NCI-H774 (cell line): Measurements from ENCODE around the gene PLB1.
"Not testable (repeated sequence)": the region's sequence is repeated elsewhere in the genome, so short reads cannot be mapped to it uniquely, and the experiment has no call there.

Experiments
- DNase-seq: peaks from one replicate; lab custom pipeline; 2025; lab: John Stamatoyannopoulos, UW

PLB1 gene

DNA sequence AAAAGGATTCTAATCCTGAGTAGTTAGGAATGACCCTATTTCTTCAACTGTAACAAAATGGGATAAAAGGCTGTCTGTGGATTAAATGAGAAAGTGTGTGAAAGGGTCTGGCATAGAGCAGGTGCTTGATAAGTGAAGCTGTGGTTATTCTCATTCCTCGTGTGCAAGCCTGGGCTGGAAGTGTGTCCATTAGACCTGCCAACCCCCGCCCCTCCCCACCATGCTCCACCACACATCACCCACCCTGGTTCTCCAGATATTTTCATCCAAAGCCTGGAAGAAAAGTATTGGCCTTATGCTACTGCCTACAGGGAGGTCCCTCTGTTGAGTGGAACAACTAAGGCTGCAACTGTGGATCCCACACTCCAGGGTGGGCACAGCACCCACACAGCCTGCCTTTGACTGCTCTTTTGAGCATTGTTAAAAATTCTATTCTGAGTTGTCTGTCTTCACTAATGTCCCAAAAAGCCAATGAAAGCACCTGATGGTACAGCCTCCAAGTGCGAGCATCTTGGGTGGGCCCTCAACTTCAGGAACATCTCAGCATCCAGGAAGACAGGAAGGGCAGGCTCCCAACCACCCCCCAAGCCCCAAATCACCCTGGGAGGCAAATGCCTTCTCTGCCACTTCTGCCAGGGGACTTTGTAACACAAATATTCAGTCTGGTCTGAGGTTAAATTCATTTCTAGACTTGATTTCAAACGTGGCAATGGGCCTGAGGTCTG, 153.0 kb downstream of the PLB1 start:
- DNase-seq: no peak

DNA sequence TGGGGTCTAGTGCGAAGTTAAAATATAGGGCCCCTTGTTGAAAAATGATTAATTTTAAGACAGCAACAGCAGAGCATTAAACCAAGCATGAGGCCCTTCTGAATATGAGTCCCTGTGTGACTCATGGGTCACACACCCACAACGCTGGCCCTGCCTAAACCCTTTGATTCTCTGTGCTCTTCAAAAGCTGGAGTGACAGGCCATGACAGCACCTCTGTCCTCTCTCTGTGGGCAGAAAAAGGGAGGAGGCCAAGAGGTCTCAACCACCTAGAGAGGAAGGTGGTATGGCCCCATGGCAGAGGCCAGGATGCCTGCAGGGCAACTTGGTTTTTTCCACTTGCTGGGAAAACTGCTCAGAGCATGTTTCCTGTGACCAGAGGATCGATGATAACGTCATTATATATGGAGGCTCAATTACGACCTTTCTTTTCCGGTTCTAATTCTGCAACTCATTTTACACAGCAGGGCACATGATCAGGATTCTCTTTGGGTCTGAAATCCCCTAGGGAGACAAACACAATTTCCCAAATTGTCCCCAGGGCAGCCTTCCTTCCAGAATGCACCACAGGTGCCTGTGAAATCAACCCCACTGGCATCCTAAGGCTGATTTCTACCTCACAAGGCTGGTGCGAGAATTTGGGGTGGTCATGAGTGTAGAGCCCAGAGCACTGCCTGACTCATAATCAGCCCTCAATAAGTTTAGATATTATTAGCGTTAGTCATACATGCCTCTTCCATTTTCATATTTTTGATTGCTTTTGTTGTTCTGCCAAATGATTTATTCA, 153.8 kb downstream of the PLB1 start:
- DNase-seq: no peak

DNA sequence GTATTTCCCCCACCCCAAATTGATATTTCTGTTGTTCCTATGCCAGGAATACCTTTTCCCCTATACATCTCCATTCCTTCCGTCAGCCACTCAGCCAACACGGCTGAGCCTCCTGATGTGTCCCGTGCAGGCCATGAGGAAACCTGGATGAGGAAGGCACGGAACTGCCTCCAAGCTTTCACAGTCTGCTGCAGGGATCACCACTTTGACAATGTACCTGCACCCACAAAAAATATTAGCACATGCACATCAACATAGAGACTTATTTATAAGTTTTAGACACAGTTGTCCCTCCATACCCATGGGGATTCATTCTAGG, 154.4 kb downstream of the PLB1 start:
- DNase-seq: no peak

DNA sequence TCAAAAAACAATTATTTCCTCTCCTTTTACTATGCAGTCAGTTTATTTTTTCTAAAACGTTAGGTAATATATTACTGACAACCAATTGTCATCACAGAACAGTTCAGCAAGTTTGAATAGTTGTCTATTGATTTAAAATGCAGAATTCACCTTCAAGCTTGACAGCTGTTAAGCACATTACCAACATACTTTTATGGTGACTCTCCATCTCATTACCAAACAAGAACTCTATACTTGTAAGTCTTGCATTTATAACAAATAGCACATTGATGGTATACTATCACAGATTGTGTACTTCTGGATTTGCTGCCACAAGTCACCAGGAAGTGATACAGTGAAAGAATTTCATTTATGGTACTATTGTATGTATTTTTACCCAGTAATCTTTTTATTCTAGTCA, 156.4 kb downstream of the PLB1 start:
- DNase-seq: no peak

DNA sequence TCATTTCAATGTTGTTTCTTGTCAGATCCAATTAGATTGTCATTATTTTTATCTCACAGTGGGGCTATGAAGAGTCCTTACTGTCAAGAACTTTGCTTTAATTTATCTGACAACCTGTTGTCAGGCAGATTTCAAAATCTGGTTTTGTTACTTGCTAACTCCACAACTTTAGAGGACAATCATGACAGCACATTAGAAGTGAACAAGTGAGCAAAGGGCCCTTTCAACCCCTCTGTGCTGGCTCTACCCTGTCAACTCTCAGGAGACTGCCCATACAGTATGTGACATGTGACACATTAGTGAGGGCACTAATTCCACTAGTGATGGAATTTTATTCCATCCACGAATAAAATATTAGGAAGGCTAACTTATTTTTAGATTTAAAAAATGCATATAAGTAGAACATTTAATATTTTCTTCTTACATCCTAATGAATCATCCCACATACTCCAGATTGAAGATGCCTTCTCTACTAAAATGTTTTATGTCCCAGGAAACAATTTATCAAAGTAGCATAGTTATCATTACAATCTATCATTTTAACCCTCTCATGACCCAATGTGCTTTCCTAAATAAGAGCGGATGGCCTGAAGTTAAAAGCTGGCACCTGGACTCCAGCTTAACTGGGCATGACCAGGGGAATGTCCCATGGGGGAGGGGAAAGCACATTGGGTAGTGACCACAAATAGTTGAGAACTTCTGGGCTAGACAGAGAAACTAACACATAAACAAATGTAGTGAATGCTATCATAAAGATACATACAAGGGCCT, 158.2 kb downstream of the PLB1 start:
- DNase-seq: no peak

DNA sequence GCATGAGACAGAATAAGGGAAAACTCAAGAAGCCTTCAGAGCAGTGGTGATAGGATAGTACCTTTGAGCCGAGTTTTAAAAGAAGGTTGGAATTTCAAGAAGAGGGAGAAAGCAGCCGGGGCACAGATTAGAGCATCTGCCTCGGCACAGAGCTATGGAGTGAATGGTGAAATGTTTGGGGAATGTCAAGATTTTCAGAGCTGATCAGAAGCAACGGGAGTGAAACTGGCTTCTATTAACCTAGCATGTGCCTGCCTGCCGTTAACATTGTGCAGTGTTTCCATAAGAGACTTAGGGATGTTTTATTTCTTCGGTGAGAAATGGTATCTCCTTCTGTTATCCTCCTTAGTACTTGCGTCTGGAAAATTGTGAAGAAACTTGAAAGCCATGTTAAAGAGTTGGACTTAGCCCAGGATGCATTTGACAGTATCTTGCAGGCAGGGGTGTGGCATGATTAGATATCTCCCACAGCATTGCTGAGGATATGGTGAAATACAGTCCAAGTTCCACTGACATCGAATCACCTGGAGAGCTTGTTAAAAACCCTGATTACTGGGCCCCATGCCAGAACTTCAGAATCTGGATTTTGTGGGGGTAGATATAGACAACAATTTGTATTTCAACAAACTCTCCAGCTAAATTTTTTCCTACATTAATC, 158.9 kb downstream of the PLB1 start:
- no peak for DNase-seq

DNA sequence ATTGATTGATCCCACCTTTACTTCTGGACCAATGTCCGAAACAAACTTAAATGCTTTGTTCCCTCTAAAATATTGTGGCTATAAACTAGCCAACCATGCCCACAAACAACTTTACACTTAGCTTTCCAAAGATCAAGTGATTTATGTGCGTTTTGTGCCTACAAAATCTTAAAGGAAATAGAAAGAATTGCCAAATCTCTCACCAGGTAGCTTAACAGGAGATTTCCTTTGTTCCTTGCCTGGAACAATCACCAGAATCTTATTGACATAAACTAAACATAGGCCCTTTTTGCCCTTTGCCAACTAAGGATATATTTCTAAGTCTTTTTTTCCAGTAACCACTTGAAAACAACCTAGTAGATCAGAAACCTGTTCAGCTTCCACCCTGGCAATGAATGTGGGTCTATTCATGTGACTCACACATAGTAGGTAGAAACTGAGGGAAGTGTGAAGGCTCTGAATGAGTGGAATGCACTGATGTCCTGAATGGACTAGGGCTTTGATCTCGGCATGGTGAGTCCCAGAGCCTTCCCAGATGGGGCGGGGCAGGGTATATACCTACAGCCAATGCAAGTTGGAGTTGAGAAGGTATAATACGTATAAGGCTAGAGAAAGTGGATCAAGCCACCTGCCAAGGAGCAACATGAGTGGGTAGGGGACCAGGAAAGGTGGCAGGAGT, 161.2 kb downstream of the PLB1 start:
- DNase-seq: no peak

DNA sequence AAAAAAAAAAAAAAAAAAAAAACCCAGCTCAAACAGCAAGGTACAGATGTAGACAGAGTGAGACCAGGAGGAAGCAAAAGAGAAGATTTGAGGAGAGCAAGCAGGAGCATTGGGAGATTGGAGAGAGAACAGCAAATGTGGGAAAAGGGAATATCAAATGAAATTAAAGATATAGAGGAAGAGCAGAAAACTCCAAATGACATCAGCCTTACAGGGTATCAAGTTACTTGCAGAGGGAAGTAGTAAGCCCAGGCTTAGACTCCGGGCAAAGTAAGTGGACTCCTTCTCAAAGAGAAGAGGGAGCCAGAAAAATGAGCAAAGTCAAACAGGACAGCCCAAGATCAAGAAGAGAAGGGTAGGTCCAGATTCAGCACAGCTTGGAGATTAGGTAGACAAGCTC, 162.5 kb downstream of the PLB1 start:
- no peak for DNase-seq

DNA sequence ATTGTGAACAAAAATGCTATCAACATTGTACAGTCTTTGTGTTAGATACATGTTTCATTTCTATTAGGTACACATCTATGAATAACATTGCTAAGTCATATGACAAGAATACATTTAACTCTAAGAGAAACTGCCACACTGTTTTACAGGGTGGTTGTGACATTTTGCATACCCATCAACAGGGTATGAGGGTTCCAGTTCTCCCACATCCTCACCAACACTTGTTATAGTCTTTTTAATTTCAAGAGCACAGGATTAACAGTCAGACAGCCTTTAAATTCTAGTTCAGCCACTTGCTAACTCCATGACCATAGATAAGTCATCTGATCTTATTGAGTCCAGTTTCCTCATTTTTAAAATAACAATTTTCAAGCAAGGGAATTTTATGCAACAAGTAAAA, 163.3 kb downstream of the PLB1 start:
- no peak for DNase-seq

DNA sequence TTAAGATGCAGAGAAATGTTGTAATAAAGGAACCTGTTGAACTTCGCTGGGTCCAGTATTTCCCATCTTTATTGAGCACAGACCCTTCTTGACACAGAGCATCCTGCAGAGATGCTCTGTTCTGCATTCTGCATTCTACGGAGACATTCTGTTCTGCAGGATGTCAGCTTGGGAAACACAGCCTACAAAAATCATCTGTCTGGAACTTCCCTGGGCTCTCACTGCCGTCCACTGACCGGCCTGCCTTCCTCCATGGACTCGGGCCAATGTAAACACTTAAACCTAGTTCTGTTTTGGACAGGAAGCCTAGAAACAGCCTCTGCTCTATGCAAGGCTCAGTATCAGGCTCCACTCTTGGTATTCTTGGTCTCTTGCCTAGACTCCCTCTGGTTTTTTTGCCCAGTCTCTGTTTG, 165.7 kb downstream of the PLB1 start:
- DNase-seq: peak; percentile 37

DNA sequence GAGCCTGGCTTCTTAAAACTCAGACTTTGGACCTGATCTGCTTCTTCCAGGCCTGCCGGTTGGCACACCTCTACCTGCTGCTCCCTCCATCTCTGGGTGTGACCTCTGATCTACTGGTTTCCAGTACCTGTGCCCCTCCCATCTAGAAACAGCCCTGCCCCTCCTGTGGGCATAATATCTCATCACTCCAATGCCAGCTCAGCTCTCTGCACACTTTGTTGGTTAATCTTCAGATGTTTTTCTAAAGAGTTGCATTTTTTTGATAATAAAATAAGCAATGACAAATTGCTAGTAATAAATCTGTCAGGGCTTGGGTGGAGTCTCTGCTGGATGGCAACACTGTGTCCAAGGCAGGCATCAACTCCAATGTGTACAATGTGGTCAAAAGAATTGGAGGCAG, 166.2 kb downstream of the PLB1 start:
- no peak for DNase-seq

DNA sequence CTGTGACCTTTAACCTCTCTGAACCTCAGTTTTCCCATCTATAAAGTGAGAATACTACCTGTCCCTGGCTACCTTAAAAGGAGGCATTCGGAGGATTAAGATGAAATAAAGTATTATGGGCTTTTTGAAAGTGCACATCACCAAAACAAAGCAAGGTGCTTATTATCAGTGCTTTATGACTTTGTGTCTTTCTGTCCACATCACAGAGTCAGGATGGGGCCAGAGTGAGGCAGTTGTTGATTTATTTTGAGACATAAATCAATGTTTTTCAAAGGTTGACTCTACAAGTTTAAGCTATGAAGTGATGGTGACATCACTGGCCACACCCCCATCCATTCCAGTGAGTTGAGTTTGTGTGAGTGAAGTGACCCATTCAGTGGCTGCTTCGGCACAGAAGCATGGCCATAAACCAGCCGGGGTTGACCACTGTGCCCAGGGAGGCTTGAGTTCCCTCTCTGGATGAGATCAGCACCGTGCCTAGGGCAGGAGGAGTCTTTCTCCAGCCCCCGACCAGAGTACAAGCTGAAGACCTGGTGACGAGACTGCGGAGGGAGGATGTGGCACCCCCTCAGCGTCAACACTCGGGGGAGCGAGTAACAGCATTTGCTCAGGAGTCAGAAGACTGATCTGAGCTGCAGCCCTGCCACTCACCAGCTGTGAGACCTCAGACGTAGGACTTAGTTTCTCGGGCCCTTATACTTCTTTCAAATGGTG, 166.8 kb downstream of the PLB1 start:
- DNase-seq: no peak

DNA sequence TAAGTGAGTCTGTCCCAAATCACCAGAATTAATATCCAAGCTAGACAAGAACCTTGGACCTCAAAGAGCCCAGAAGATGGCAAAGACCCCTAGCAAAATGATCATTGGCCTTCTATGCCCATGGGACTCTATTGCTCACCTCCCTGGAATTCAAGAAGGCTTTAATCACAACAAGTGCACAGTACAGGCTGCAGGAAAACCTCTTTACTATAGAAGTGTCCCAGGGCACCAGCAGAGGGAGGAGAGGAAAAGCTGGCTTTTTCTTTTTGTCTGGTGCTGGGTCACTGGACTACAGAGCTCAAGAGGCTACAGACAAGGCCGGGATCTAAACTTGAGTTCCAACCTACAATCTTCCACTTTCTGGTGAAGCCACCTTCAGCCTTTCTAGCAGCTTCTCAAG, 167.5 kb downstream of the PLB1 start:
- no peak for DNase-seq

DNA sequence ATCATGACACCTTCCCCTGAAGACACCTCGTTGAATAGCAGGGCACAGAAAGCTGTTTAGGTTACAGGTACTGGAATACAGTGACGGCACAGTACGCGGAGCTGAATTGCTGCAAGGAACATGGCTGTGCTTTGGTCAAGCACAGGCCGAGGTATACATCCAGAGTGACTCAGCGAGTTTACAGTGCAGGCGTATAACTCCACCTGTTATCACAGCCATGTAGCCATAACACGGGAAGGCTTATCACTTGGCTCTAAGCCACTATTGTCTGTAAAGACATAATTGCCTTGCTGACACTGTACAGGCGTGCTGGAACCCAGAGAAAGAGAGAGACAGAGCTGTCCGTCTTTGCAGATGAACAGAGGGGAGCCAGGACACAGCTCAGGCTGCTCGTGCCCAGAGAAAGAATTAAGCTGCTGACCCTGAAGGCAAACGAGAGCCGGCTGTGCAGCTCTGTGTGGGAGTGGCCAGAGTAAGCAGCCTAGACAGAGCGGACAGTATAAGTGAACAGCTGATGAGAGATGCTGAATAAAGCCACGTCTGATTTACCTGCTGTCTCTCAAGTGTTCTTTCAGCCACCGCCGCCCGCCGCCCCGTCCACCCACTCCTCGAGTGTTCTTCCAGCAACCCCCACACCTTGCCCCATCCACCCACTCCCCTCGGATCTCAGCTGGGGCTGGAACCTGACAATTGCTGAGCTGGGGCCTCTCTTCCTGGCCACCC, 168.4 kb downstream of the PLB1 start:
- DNase-seq: peak; percentile 12

DNA sequence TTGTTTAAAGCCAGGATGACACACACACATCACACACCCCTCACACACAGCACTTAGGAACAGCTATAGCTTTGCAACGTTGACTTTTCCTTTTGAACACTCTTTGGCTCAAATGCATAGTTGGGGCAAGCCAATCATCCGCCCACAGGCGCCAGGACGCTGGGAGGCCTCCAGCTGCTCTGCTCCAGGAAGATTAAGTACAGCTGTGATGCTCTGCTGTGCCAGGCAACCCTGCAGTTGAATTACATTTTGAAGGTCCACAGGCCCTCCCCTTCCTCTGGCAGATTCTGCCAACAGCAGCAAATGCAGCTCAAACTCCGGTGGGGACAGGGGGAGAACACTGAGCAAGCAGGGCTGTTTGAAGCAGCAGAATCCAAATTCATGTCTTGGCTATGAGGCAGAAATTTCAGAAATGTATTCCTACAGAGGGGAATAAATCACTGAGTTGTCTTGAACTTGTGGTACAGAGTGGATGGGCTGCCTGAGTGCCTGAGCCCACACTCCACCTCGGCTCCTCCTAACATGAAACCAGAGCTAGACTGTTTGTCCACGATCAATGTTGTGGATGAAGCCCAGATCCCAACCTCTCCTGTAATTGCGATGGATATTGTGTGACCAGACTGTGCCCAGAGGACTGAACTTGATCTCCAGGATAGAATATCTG, 169.3 kb downstream of the PLB1 start:
- DNase-seq: no peak

DNA sequence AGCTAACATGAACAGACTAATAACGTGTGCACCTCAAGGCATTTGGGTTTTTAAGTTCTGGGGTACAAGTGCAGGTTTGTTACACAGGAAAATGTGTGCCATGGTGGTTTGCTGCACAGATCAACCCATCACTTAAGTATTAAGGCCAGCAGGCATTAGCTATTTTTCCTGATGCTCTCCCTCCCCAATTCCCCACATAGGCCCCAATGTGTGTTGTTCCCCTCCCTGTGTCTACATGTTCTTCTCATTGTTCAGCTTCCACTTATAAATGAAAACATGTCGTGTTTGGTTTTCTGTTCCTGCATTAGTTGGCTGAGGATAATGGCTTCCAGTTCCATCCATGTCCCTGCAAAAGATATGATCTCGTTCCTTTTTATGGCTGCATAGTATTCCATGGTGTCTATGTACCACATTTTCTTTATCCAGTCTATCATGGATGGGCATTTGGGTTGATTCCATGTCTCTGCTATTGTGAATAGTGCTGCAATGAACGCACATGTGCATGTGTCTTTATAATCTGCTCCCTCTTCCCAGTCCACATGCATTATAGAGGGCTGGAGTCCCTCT, 170.0 kb downstream of the PLB1 start:
- not testable (repeated sequence) for DNase-seq

DNA sequence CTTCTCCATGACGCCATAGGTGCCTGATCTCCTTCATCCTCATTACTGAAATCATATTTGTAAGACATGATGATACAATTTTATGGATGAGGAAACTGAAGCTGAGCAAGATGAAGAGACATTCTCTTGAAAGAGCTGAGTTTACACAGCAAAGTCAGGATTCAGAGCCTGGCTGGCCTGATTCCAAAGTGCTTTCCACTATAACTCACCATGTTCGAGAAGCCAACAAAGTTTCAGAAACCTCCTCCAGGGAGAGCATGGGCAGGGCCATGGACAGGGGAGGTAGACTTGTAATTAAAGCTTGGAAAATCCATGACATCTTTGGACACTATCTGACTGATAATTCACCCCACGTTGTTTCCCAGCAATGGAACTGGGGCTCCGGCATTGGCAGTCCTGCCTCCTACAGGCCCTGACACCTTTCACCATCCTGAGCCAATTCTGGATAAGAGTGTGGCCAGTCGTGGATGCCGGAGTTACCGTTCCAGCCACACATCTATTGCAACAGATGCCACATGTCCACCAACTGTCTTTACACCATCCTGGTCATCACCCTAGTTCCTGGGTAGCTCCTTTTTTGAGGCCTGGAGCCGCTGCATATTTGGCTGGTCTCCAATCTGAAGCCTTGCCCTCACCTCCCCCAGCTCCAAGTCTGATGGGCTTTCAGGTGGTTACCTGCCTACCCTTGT, 170.8 kb downstream of the PLB1 start:
- no peak for DNase-seq

DNA sequence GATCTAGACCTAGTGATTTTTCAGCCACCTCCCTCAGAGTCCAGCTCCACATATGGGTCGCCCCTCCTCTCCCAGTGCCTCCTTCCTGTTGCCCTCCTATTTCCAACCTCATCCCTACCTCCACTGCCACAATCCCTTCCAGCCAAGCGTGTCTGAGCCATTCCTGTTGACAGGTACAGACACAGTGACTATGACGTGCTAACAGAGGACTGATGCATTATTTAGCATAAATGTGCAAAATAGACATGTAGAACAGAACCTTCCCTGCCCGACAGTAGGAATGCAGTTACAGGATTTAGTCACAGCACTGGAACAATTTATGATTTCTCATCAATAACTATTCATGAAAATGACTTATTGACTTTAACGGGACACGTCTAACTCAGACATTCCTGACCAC, 171.4 kb downstream of the PLB1 start:
- DNase-seq: no peak
